GM19239 (cell line): ENCODE measurements around the gene GRIA3.

Source experiments
- DNase-seq: peaks from one replicate; pipeline ENCODE4 v3.0.0; 2011; ENCODE audit warnings: low spot score; ENCODE audit not compliant: insufficient read length
- FAIRE-seq: peaks from 2 replicates; lab custom pipeline; 2011; peaks lifted over from hg19 to GRCh38; lab: Jason Lieb, UNC

The GRIA3 gene

GRCh38 chrX:123190096-123190495, 6.0 kb downstream of the GRIA3 start:
- DNase-seq (no peak), FAIRE-seq (no peak)

GRCh38 chrX:123193101-123193500, 9.0 kb downstream of the GRIA3 start:
- no peak for FAIRE-seq
- DNase-seq, result no peak

- FAIRE-seq, result no peak
- no peak for DNase-seq
These were observed 15.3 kb downstream of the GRIA3 start for GRCh38 chrX:123199338-123199737.

- DNase-seq, result no peak
- FAIRE-seq, result no peak
These were observed 17.6 kb downstream of the GRIA3 start for GRCh38 chrX:123201720-123202119.

- no peak for DNase-seq
- no peak for FAIRE-seq
These were observed 18.4 kb downstream of the GRIA3 start for GRCh38 chrX:123202523-123202922.

- FAIRE-seq, result no peak
- no peak for DNase-seq
These were observed 19.7 kb downstream of the GRIA3 start for GRCh38 chrX:123203772-123204171.

- DNase-seq, result no peak
- no peak for FAIRE-seq
These were observed 22.1 kb downstream of the GRIA3 start for GRCh38 chrX:123206176-123206575.

- DNase-seq, result no peak
- no peak for FAIRE-seq
These were observed 26.2 kb downstream of the GRIA3 start for GRCh38 chrX:123210252-123210651.

GRCh38 chrX:123215397-123216089, 31.5 kb downstream of the GRIA3 start:
- no peak for FAIRE-seq
- no peak for DNase-seq

- FAIRE-seq, result no peak
These were observed 33.0 kb downstream of the GRIA3 start for GRCh38 chrX:123217077-123217476.

GRCh38 chrX:123217728-123218127, 33.6 kb downstream of the GRIA3 start:
- no peak for FAIRE-seq
- DNase-seq, result no peak

More at GRCh38 chrX:123217077-123217476, 33.0 kb downstream of the GRIA3 start:
- DNase-seq, result no peak

- no peak for DNase-seq
These were observed 35.8 kb downstream of the GRIA3 start for GRCh38 chrX:123219916-123220315.

GRCh38 chrX:123222920-123223319, 38.8 kb downstream of the GRIA3 start:
- DNase-seq (no peak), FAIRE-seq (no peak)

More at GRCh38 chrX:123219916-123220315, 35.8 kb downstream of the GRIA3 start:
- no peak for FAIRE-seq

GRCh38 chrX:123223409-123223808, 39.3 kb downstream of the GRIA3 start:
- no peak for FAIRE-seq
- DNase-seq, result no peak

GRCh38 chrX:123223859-123224258, 39.8 kb downstream of the GRIA3 start:
- DNase-seq, result no peak
- peak; percentile 78 for FAIRE-seq

- no peak for FAIRE-seq
- DNase-seq, result no peak
These were observed 46.7 kb downstream of the GRIA3 start for GRCh38 chrX:123230798-123231197.

GRCh38 chrX:123236859-123237258, 52.8 kb downstream of the GRIA3 start:
- DNase-seq, result no peak
- FAIRE-seq, result no peak

- no peak for DNase-seq
- FAIRE-seq, result peak; percentile 11
These were observed 53.2 kb downstream of the GRIA3 start for GRCh38 chrX:123237271-123237670.

GRCh38 chrX:123254457-123254856, 70.4 kb downstream of the GRIA3 start:
- FAIRE-seq (peak; percentile 21), DNase-seq (no peak)

GRCh38 chrX:123256378-123256777, 72.3 kb downstream of the GRIA3 start:
- DNase-seq (no peak), FAIRE-seq (peak; percentile 91)

- FAIRE-seq (no peak), DNase-seq (no peak)
These were observed 76.9 kb downstream of the GRIA3 start for GRCh38 chrX:123260920-123261418.

GRCh38 chrX:123263270-123263669, 79.2 kb downstream of the GRIA3 start:
- DNase-seq (no peak), FAIRE-seq (peak; percentile 44)
